ENCODE results near the gene MISP3. TPM values are rescaled to one million over a fixed set of nuclear protein-coding genes. Genes with fewer than 3 reads are reported as not detected.

MISP3 gene
- total RNA-seq, 2 donors from 2014 or later: 12.4 to 17.2 TPM

- no peaks in the 10 kb centered on the region for H3K36me3 ChIP-seq
- no peak for DNase-seq (ENCODE audit: low spot score)
Observed at GRCh38 chr19:14066134-14066533, 6.5 kb upstream of the MISP3 start.

DNA sequence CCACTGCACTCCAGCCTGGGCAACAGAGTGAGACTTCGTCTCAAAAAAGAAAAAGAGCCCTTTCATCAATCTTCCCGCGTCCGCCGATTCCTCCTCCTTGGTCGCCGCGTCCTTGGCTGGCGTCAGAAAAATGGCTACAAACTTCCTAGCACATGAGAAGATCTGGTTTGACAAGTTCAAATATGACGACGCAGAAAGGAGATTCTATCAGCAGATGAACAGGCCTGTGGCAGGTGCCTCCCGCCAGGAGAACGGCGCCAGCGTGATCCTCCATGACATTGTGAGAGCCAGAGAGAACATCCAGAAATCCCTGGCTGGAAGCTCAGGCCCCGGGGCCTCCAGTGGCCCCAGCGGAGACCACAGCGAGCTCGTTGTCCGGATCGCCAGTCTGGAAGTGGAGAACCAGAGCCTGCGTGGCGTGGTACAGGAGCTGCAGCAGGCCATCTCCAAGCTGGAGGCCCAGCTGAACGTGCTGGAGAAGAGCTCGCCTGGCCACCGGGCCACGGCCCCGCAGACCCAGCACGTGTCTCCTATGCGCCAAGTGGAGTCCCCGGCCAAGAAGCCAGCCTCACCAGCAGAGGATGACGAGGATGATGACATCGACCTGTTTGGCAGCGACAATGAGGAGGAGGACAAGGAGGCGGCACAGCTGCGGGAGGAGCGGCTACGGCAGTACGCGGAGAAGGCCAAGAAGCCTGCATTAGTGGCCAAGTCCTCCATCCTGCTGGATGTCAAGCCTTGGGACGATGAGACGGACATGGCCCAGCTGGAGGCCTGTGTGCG lies 2.1 kb upstream of the MISP3 start:
- Histone ChIP-seq H3K4me1 (replicated peaks) (peaks cover 13% of the 10 kb centered on the region), H3K27ac (peak overlapping the region in 1 of 2 donors; percentile 45), H3K27me3 (replicated peaks; ENCODE audit: insufficient read depth) (no peaks in the 10 kb centered on the region), H3K9me3 (no peaks in the 10 kb centered on the region), H3K36me3 (no peaks in the 10 kb centered on the region), H3K4me3 (no peak overlapping the region)
- intact Hi-C loops (cut with DNase I): loop anchor here (5.0 kb wide), 2 partner anchors 47 to 63 kb away; partner anchors contain the start of genes PRKACA and RFX1
- TF ChIP-seq POLR2AphosphoS5 (IDR thresholded peaks at IDR 0.05): peak; percentile 33
- TF ChIP-seq, protein P1, sequence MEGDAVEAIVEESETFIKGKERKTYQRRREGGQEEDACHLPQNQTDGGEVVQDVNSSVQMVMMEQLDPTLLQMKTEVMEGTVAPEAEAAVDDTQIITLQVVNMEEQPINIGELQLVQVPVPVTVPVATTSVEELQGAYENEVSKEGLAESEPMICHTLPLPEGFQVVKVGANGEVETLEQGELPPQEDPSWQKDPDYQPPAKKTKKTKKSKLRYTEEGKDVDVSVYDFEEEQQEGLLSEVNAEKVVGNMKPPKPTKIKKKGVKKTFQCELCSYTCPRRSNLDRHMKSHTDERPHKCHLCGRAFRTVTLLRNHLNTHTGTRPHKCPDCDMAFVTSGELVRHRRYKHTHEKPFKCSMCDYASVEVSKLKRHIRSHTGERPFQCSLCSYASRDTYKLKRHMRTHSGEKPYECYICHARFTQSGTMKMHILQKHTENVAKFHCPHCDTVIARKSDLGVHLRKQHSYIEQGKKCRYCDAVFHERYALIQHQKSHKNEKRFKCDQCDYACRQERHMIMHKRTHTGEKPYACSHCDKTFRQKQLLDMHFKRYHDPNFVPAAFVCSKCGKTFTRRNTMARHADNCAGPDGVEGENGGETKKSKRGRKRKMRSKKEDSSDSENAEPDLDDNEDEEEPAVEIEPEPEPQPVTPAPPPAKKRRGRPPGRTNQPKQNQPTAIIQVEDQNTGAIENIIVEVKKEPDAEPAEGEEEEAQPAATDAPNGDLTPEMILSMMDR (IDR thresholded peaks at IDR 0.05): no peak
- DNase-seq (ENCODE audit: low spot score): no peak
- 86% methylated on average over 43 of the region's 43 CpGs for WGBS

More at GRCh38 chr19:14066134-14066533, 6.5 kb upstream of the MISP3 start:
- H3K4me1 ChIP-seq (replicated peaks): no peaks in the 10 kb centered on the region
- intact Hi-C loops (cut with DNase I): no loop called here
- no peaks in the 10 kb centered on the region for H3K27me3 ChIP-seq (replicated peaks; ENCODE audit: insufficient read depth)
- no peak overlapping the region for H3K4me3 ChIP-seq
- TF ChIP-seq POLR2A (IDR thresholded peaks at IDR 0.05) (no peak), POLR2AphosphoS5 (IDR thresholded peaks at IDR 0.05) (no peak)
- TF ChIP-seq, protein P1 (IDR thresholded peaks at IDR 0.05): no peak
- H3K27ac ChIP-seq: no peak overlapping the region
- no peaks in the 10 kb centered on the region for H3K9me3 ChIP-seq
- WGBS: 57% methylated on average over 2 of the region's 2 CpGs

GRCh38 chr19:14073261-14073924 lies 807 bp downstream of the MISP3 start:
- Histone ChIP-seq H3K27ac (peak overlapping the region; percentile 76 to 91), H3K4me1 (replicated peaks) (peaks cover 13% of the 10 kb centered on the region), H3K9me3 (no peaks in the 10 kb centered on the region), H3K36me3 (no peaks in the 10 kb centered on the region), H3K27me3 (replicated peaks; ENCODE audit: insufficient read depth) (no peaks in the 10 kb centered on the region), H3K4me3 (peak overlapping the region; percentile 35 to 66)
- peak; percentile 53 for DNase-seq (ENCODE audit: low spot score)
- TF ChIP-seq, protein P1 (IDR thresholded peaks at IDR 0.05): peak; percentile 13 to 93 (median 63)
- TF ChIP-seq POLR2AphosphoS5 (IDR thresholded peaks at IDR 0.05) (no peak), POLR2A (IDR thresholded peaks at IDR 0.05) (peak; percentile 57)
- intact Hi-C loops (cut with DNase I): loop anchor here (2.0 to 5.0 kb wide), 3 partner anchors 44 to 193 kb away; partner anchors contain the start of genes PRKACA and RFX1
- 2% methylated on average over 54 of the region's 106 CpGs for WGBS

DNA sequence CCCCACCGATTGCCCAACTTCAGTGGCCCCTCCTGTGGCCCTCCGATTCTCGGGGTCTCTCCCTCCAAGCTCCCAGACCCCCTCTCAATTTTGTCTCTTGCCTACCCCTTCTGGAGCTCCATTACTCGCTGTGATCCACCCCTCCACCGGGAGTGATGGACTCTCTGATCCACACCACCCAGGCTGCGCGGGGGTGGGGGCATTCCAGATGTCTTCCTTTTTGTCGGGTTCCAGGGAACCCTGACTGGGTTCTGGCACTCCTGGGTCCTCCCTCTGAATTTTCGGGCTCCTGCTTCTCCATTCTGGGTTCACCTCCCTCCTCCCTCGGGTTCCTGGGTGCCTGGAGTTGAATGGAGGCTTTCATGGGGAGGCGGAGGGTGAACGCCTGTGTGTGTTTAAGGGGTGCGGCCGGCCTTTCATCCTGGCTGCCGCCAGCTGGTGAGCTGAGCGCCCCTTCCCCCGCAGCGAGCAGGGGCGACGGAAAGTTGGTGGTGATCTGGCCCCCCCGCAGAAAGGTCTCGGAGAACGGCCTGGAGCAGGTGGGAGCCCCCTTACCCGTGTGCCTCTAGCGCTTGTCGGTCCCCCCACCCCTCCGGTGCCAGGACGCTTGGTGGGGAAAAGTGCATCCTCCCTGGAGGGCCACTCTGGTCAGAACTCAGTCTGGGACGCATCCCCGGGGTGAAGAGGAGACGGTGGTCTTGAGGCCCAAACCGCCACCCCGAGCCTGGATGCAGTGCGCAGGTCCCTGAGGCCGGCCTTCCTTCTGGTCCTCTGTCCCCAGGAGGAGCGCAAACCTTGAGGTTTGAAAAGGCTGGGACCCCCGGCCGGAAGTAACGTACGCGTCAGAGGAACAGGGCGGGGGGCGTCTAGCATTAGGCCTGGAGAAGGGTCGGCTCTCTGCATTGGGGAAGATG lies 1.6 kb downstream of the MISP3 start:
- TF ChIP-seq POLR2A (IDR thresholded peaks at IDR 0.05): no peak
- TF ChIP-seq POLR2AphosphoS5 (IDR thresholded peaks at IDR 0.05): no peak
- TF ChIP-seq, protein P1 (IDR thresholded peaks at IDR 0.05): no peak
- H3K27ac ChIP-seq: peak overlapping the region; percentile 76 to 91
- peak overlapping the region; percentile 35 to 66 for H3K4me3 ChIP-seq
- WGBS: 4% methylated on average over 43 of the region's 44 CpGs
- peak; percentile 42 for DNase-seq (ENCODE audit: low spot score)
- H3K27me3 ChIP-seq (replicated peaks; ENCODE audit: insufficient read depth): no peaks in the 10 kb centered on the region
- H3K36me3 ChIP-seq: no peaks in the 10 kb centered on the region
- no peaks in the 10 kb centered on the region for H3K9me3 ChIP-seq
- peaks cover 13% of the 10 kb centered on the region for H3K4me1 ChIP-seq (replicated peaks)
- intact Hi-C loops (cut with DNase I): loop anchor here (2.0 to 5.0 kb wide), 3 partner anchors 43 to 193 kb away; partner anchors contain the start of genes PRKACA and RFX1
